Panc1 (cell line): Measurements from ENCODE around the gene OTUD7B.

Source experiments
- CTCF ChIP-seq: fragments of 450-650 bp; IDR thresholded peaks from 2 replicates; pipeline ENCODE4 v1.5.1; 2017; ENCODE audit warnings: mild to moderate bottlenecking
- POLR2AphosphoS5 ChIP-seq: IDR thresholded peaks from 2 replicates; pipeline ENCODE4 v1.6.1; 2012; ENCODE audit warnings: mild to moderate bottlenecking, low read depth, low read length, moderate library complexity
- TF ChIP-seq, protein P1 (sequence below), 2 experiments: IDR thresholded peaks; 2 replicates each; pipeline ENCODE4 v1.6.1; 2011 to 2012; ENCODE audit warnings: low read depth in 2 of 2, control low read depth in 1 of 2, low read length in 1 of 2, mild to moderate bottlenecking in 1 of 2, moderate library complexity in 1 of 2; ENCODE audit not compliant: insufficient read depth in 1 of 2

GRCh38 chr1:149995927-149996326, 14.6 kb downstream of the OTUD7B start:
- TF ChIP-seq CTCF (no peak), POLR2AphosphoS5 (no peak)
- TF ChIP-seq, protein P1, sequence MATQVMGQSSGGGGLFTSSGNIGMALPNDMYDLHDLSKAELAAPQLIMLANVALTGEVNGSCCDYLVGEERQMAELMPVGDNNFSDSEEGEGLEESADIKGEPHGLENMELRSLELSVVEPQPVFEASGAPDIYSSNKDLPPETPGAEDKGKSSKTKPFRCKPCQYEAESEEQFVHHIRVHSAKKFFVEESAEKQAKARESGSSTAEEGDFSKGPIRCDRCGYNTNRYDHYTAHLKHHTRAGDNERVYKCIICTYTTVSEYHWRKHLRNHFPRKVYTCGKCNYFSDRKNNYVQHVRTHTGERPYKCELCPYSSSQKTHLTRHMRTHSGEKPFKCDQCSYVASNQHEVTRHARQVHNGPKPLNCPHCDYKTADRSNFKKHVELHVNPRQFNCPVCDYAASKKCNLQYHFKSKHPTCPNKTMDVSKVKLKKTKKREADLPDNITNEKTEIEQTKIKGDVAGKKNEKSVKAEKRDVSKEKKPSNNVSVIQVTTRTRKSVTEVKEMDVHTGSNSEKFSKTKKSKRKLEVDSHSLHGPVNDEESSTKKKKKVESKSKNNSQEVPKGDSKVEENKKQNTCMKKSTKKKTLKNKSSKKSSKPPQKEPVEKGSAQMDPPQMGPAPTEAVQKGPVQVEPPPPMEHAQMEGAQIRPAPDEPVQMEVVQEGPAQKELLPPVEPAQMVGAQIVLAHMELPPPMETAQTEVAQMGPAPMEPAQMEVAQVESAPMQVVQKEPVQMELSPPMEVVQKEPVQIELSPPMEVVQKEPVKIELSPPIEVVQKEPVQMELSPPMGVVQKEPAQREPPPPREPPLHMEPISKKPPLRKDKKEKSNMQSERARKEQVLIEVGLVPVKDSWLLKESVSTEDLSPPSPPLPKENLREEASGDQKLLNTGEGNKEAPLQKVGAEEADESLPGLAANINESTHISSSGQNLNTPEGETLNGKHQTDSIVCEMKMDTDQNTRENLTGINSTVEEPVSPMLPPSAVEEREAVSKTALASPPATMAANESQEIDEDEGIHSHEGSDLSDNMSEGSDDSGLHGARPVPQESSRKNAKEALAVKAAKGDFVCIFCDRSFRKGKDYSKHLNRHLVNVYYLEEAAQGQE (IDR thresholded peaks at IDR 0.05; ENCODE audit: insufficient read depth in 1 of 2, low read depth in 2 of 2, low read length in 1 of 2), result no peak
